ENCODE data around the gene PAN3. TPM values are rescaled to one million over a fixed set of nuclear protein-coding genes. Genes with fewer than 3 reads are reported as not detected.

The PAN3 gene
- total and polyA plus RNA-seq, 2 experiments from 2014 or later: 27.4 to 58.2 TPM

GRCh38 chr13:28181413-28181812 is 43.1 kb downstream of the PAN3 start:
- DNase-seq (ENCODE audit: low spot score) (no peak), ATAC-seq (no peak)
- H3F3A ChIP-seq (replicated peaks; ENCODE audit: low read depth): no peaks in the 10 kb centered on the region
- H3K4me2 ChIP-seq: no peak overlapping the region
- Mint-ChIP-seq H3K4me1 (peaks cover 16% of the 10 kb centered on the region; the same call in 2 of the 3 replicates), H3K27ac (no peak overlapping the region), H3K9me3 (no peaks in the 10 kb centered on the region), H3K27me3 (ENCODE audit: insufficient read depth, low read depth, poor library complexity) (no peaks in the 10 kb centered on the region), H3K4me3 (no peak overlapping the region), H3K36me3 (ENCODE audit: low read depth) (peaks cover 17% of the 10 kb centered on the region; the same call in 2 of the 3 replicates)
- 0 out of 2 replicates have a peak, but pooled peaks cover 4% of the 10 kb centered on the region for H4K20me1 ChIP-seq (replicated peaks; ENCODE audit: insufficient read depth)
- no peaks in the 10 kb centered on the region for H3K9me2 ChIP-seq (ENCODE audit: insufficient read depth)
- H3K4me3 ChIP-seq: no peak overlapping the region
- peaks cover 26% of the 10 kb centered on the region for H3K79me2 ChIP-seq (replicated peaks; ENCODE audit: insufficient read depth)
- no peaks in the 10 kb centered on the region for H3K27me3 ChIP-seq (ENCODE audit: insufficient read depth)
- H3K27ac ChIP-seq (ENCODE audit: low read depth): no peak overlapping the region; the same call in 1 of the 2 replicates
- no peak overlapping the region for H2AFZ ChIP-seq
- peaks cover 12% of the 10 kb centered on the region; the same call in 1 of the 2 replicates for H3K36me3 ChIP-seq (ENCODE audit: insufficient read depth)
- peaks cover 4% of the 10 kb centered on the region; the same call in 1 of the 2 replicates for H3K4me1 ChIP-seq (ENCODE audit: insufficient read depth)
- TF ChIP-seq ZNF462 (CRISPR knock-in tag; IDR thresholded peaks at IDR 0.05) (no peak), CREB1 (CRISPR knock-in tag; IDR thresholded peaks at IDR 0.05; ENCODE audit: low read depth) (no peak), NANOG (IDR thresholded peaks at IDR 0.05; ENCODE audit: borderline replicate concordance) (no peak), EZH2phosphoT487 (IDR thresholded peaks at IDR 0.05; ENCODE audit: unreplicated experiment) (no peak), REST (IDR thresholded peaks at IDR 0.05; ENCODE audit: unreplicated experiment) (no peak), STAT1 (IDR thresholded peaks at IDR 0.05; ENCODE audit: unreplicated experiment) (no peak), ZNF331 (CRISPR knock-in tag; IDR thresholded peaks at IDR 0.05; ENCODE audit: low read depth) (no peak), ZNF114 (CRISPR knock-in tag; IDR thresholded peaks at IDR 0.05) (no peak), EZH2 (IDR thresholded peaks at IDR 0.05; ENCODE audit: low read depth, unreplicated experiment) (no peak), POLR2AphosphoS5 (IDR thresholded peaks at IDR 0.05; ENCODE audit: low read depth) (no peak), JUNB (IDR thresholded peaks at IDR 0.05; ENCODE audit: unreplicated experiment) (no peak)
- TF ChIP-seq, protein P1, sequence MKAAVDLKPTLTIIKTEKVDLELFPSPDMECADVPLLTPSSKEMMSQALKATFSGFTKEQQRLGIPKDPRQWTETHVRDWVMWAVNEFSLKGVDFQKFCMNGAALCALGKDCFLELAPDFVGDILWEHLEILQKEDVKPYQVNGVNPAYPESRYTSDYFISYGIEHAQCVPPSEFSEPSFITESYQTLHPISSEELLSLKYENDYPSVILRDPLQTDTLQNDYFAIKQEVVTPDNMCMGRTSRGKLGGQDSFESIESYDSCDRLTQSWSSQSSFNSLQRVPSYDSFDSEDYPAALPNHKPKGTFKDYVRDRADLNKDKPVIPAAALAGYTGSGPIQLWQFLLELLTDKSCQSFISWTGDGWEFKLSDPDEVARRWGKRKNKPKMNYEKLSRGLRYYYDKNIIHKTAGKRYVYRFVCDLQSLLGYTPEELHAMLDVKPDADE (IDR thresholded peaks at IDR 0.05): no peak
- TF ChIP-seq, protein P2, sequence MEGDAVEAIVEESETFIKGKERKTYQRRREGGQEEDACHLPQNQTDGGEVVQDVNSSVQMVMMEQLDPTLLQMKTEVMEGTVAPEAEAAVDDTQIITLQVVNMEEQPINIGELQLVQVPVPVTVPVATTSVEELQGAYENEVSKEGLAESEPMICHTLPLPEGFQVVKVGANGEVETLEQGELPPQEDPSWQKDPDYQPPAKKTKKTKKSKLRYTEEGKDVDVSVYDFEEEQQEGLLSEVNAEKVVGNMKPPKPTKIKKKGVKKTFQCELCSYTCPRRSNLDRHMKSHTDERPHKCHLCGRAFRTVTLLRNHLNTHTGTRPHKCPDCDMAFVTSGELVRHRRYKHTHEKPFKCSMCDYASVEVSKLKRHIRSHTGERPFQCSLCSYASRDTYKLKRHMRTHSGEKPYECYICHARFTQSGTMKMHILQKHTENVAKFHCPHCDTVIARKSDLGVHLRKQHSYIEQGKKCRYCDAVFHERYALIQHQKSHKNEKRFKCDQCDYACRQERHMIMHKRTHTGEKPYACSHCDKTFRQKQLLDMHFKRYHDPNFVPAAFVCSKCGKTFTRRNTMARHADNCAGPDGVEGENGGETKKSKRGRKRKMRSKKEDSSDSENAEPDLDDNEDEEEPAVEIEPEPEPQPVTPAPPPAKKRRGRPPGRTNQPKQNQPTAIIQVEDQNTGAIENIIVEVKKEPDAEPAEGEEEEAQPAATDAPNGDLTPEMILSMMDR (conservative IDR thresholded peaks at IDR 0.05; ENCODE audit: low read depth in 2 of 2): no peak

All from GM23338 (cell line).